ENCODE data around the gene RBM7.

The RBM7 gene

GRCh38 chr11:114452399-114452798 is 51.9 kb downstream of the RBM7 start:
- Histone ChIP-seq H3K9me3 (ENCODE audit: insufficient read depth, low read depth, low read length) (no peaks in the 10 kb centered on the region), H3K36me3 (ENCODE audit: insufficient read depth, low read length) (peaks cover 11% of the 10 kb centered on the region; the same call in 1 of the 2 replicates), H3K9me2 (replicated peaks; ENCODE audit: low read depth, low read length) (no peaks in the 10 kb centered on the region), H3F3A (ENCODE audit: low read depth) (no peaks in the 10 kb centered on the region), H3K4me3 (ENCODE audit: low read length, poor library complexity, severe bottlenecking) (no peak overlapping the region), H3K27me3 (ENCODE audit: insufficient read depth, low read length, poor library complexity, severe bottlenecking) (no peaks in the 10 kb centered on the region), H3K4me1 (ENCODE audit: insufficient read depth, low read length, poor library complexity, severe bottlenecking) (no peaks in the 10 kb centered on the region), H3K79me2 (ENCODE audit: insufficient read depth, low read length) (no peaks in the 10 kb centered on the region), H2AFZ (ENCODE audit: low read length) (no peak overlapping the region), H3K4me2 (ENCODE audit: low read depth, low read length, poor library complexity, severe bottlenecking) (no peak overlapping the region), H4K20me1 (ENCODE audit: insufficient read depth, low read length, poor library complexity, severe bottlenecking) (no peaks in the 10 kb centered on the region), H3K9ac (ENCODE audit: low read depth, low read length, poor library complexity, severe bottlenecking) (no peak overlapping the region)
- TF ChIP-seq CTCF (conservative IDR thresholded peaks at IDR 0.05; ENCODE audit: low read length) = no peak

Measured in Loucy (cell line).